Esophagus squamous epithelium (tissue), 5 donors: ENCODE results near the gene COL6A2. TPM values are rescaled to one million over a fixed set of nuclear protein-coding genes. Genes with fewer than 3 reads are reported as not detected.

Source experiments
- DNase-seq: peaks from one replicate; lab custom pipeline; 2025; lab: John Stamatoyannopoulos, UW
- H3K27ac ChIP-seq, 4 donors: fragments of 200-600 bp; sonication (generic); one replicate each; pipeline ENCODE4 v1.5.1; 2016 to 2019; ENCODE audit warnings: mild to moderate bottlenecking in 1 of 4
- H3K27me3 ChIP-seq, 4 donors: fragments of 200-600 bp; sonication (generic); 1 replicate in 3 of 4; 2 replicates in 1 of 4; pipeline versions ENCODE4 v1.5.1 to v1.6.0; 2017 to 2021; ENCODE audit warnings: antibody characterized with exemption in 1 of 4
- H3K36me3 ChIP-seq, 3 donors: fragments of 200-600 bp; sonication (generic); one replicate each; pipeline ENCODE4 v1.5.1; 2016 to 2019
- H3K4me1 ChIP-seq, 3 donors: fragments of 200-600 bp; sonication (generic); one replicate each; pipeline ENCODE4 v1.5.1; 2017 to 2019
- H3K4me3 ChIP-seq, 4 donors: fragments of 200-600 bp; sonication (generic); 1 replicate in 3 of 4; 2 replicates in 1 of 4; pipeline ENCODE4 v1.5.1; 2016 to 2019; ENCODE audit warnings: mild to moderate bottlenecking in 2 of 4, moderate library complexity in 1 of 4
- H3K9me3 ChIP-seq, 3 donors: fragments of 200-600 bp; sonication (generic); one replicate each; pipeline ENCODE4 v1.5.1; 2016 to 2019
- CTCF ChIP-seq, 6 experiments: fragments of 450-650 bp in 4 of 6; fragments of 200-600 bp in 2 of 6; sonication (generic) in 2 of 6; IDR thresholded peaks; one replicate each; pipeline ENCODE4 v1.5.1; 2016 to 2019; ENCODE audit warnings: antibody characterized with exemption in 6 of 6, mild to moderate bottlenecking in 4 of 6, moderate library complexity in 4 of 6
- POLR2A ChIP-seq, 4 donors: fragments of 450-650 bp; IDR thresholded peaks; one replicate each; pipeline ENCODE4 v1.6.1; 2017; ENCODE audit warnings: antibody characterized with exemption in 4 of 4, mild to moderate bottlenecking in 4 of 4, moderate library complexity in 3 of 4
- WGBS, 2 donors: methylation state at CpG; one replicate each; pipeline ENCODE4 v1.1.5; 2018; 5-methylcytosine and 5-hydroxymethylcytosine counted together
- intact Hi-C: fragments of 100-400 bp; cut with DNase I; formaldehyde crosslinking; loops from one replicate; pipeline ENCODE4 v1.15.0; 2022
- total RNA-seq, 4 donors: library from RNA; depleted of rRNA; stranded (reverse); fragments of >200 nt; gene quantifications; one replicate each; pipeline ENCODE4 v1.1.0, GENCODE V29; 2016
- donor health status: DM: yes; HTN: yes; CAD: no.

The COL6A2 gene
- total RNA-seq, 4 donors from 2014 or later, result 23.0 to 328 (median 62.0) TPM

GRCh38 chr21:46154155-46154954 is 56.4 kb downstream of the COL6A2 start:
- Histone ChIP-seq H3K9me3 (no peaks in the 10 kb centered on the region), H3K36me3 (no peaks in the 10 kb centered on the region), H3K4me3 (no peak overlapping the region), H3K27me3 (no peaks in the 10 kb centered on the region), H3K27ac (no peak overlapping the region), H3K4me1 (peaks cover 5 to 12% (median 9%) of the 10 kb centered on the region in 3 donors)
- TF ChIP-seq POLR2A (IDR thresholded peaks at IDR 0.05) (no peak), CTCF (IDR thresholded peaks at IDR 0.05) (no peak)
- intact Hi-C loops, result no loop called here
- DNase-seq, result no peak
- 95% methylated on average over 9 of the region's 39 CpGs; no CpG with 5 or more reads in 1 of the 2 donors for WGBS, 2 donors

GRCh38 chr21:46154955-46155513 is 57.1 kb downstream of the COL6A2 start:
- TF ChIP-seq CTCF (IDR thresholded peaks at IDR 0.05) (no peak), POLR2A (IDR thresholded peaks at IDR 0.05) (no peak)
- H3K27ac ChIP-seq, result no peak overlapping the region
- H3K36me3 ChIP-seq, result no peaks in the 10 kb centered on the region
- H3K27me3 ChIP-seq, result no peaks in the 10 kb centered on the region
- DNase-seq, result no peak
- no peaks in the 10 kb centered on the region for H3K9me3 ChIP-seq
- WGBS, 2 donors, result 81 to 90% methylated on average over 2 to 5 of the region's 16 CpGs
- H3K4me3 ChIP-seq, result no peak overlapping the region
- peaks cover 5 to 12% (median 9%) of the 10 kb centered on the region in 3 donors for H3K4me1 ChIP-seq
- intact Hi-C loops, result no loop called here

GRCh38 chr21:46155514-46156377 is 57.8 kb downstream of the COL6A2 start, which contains the start of gene FTCD:
Gene FTCD (minus strand): TSS chr21:46155579. CDS start chr21:46155523, 56 bp downstream.
- Histone ChIP-seq H3K9me3 (no peaks in the 10 kb centered on the region), H3K4me1 (peaks cover 5 to 12% (median 9%) of the 10 kb centered on the region in 3 donors), H3K27me3 (no peaks in the 10 kb centered on the region), H3K27ac (no peak within 1 kb of the TSS), H3K36me3 (no peaks in the 10 kb centered on the region), H3K4me3 (no peak within 1 kb of the TSS)
- intact Hi-C loops, result no loop called here
- WGBS, 2 donors, result 85% methylated on average over 19 to 22 of the region's 34 CpGs
- TF ChIP-seq CTCF (IDR thresholded peaks at IDR 0.05), result no peak
- no peak for TF ChIP-seq POLR2A (IDR thresholded peaks at IDR 0.05)
- DNase-seq, result no peak

GRCh38 chr21:46156378-46156645 is 58.4 kb downstream of the COL6A2 start:
- TF ChIP-seq CTCF (IDR thresholded peaks at IDR 0.05) (no peak), POLR2A (IDR thresholded peaks at IDR 0.05) (no peak)
- no peak overlapping the region for H3K4me3 ChIP-seq
- no peaks in the 10 kb centered on the region for H3K9me3 ChIP-seq
- H3K27me3 ChIP-seq, result peaks cover 0 to 4% (median 0%) of the 10 kb centered on the region in 4 donors
- no peak for DNase-seq
- H3K27ac ChIP-seq, result no peak overlapping the region
- peaks cover 5 to 17% (median 9%) of the 10 kb centered on the region in 3 donors for H3K4me1 ChIP-seq
- no peaks in the 10 kb centered on the region for H3K36me3 ChIP-seq
- intact Hi-C loops, result no loop called here
- 79 to 85% methylated on average over 7 of the region's 7 CpGs for WGBS, 2 donors
